GM15510 (cell line): ENCODE measurements around the gene RAC2.

ENCODE experiments used
- POLR2A ChIP-seq: IDR thresholded peaks from 3 replicates; pipeline ENCODE4 v1.6.1; 2011; ENCODE audit warnings: borderline replicate concordance; ENCODE audit not compliant: insufficient read length; ENCODE audit errors: extremely low read depth

RAC2 gene

DNA sequence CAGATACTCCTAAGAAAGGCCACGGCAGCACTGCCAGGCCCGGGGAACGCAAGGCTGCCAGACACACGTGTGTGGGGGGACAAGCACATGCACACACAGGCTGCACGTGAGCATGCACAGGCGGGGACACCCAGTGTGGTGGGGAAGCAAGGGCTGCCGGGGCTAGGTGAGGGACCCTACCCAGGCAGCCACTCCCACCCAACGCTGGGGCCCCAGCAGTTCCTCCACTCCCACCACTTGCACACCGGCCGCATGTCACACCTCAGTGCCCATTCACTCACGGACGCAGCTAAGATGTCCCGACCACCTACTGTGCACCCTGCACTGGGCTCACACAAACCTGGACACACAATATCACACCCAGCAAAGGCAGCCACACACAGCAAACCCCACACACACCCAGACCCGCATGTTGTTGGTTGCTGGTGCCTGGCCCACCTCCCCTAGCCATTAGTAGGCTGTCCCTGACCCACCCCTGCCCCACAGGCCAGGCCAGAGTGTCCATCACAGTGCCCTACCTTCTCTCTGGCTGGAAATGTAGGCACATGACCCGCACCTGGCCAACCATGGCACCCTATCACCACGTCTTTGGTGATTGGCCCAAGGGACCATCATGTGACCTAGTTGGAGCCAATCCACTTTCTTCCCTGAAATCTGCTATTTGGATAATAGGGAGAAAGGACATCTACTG, 40.6 kb downstream of the RAC2 start:
- TF ChIP-seq POLR2A = no peak

DNA sequence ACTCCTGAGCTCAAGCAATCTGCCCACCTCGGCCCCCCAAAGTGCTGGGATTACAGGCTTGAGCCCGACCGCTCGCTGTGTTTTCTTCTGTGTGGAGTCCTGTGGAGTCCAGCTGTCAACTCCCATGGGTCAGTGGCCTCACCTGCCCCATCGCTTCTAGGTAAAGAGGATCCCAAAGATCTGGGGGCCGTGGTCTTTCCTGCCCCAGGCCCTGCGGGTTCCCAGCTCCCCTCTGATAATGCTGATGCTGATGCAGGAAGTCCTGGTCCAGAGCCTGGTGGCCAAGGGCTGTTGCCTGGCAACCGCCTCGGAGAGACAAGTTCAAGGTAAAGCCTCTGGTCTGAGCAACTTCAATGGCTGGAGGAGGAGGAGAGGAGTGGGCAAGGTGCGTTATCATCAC, 41.4 kb downstream of the RAC2 start:
- TF ChIP-seq POLR2A = no peak

DNA sequence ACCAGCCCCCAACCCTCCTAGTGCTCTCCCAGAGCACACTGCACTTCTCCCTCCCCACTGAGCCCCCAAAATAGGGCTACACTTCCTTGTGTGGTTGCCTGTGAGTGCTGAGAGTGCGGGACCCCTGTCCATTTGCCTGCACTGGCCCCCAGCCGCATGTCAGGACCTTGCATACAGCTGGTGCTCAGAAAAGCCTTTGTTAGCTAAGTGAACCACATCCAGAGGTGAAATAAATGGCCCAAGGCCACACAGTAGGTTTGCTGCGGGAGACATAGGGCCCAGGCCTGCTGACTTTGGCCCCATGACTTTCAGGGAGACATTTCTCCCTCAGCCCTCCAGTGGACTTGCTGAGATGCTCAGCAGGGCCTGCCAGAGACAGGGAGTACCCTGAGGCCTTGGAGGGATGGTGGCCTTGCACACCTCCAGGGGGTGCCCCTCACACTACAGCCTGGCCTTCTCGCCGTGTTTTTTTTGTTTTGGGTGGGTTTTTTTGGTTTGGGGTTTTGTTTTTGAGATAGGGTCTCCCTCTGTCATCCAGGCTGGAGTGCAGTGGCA, 42.0 kb downstream of the RAC2 start:
- TF ChIP-seq POLR2A = no peak

DNA sequence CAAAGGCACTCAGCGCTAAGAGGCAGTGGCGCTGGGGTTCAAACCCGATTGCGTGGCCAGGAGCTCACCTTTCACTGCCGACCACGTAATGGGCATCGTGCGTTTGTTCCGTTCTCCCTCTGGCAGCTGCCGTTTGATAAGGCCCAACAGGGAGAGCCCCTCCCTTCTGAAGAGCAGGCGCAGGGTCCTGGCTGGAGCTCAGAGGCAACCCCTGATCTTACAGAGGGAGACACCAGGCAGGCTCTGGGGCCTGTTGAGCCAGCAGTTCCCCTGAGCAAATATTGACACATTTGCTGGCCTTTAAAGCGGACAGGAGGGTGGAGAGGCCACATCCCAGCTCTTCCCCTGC, 44.3 kb downstream of the RAC2 start:
- no peak for TF ChIP-seq POLR2A

DNA sequence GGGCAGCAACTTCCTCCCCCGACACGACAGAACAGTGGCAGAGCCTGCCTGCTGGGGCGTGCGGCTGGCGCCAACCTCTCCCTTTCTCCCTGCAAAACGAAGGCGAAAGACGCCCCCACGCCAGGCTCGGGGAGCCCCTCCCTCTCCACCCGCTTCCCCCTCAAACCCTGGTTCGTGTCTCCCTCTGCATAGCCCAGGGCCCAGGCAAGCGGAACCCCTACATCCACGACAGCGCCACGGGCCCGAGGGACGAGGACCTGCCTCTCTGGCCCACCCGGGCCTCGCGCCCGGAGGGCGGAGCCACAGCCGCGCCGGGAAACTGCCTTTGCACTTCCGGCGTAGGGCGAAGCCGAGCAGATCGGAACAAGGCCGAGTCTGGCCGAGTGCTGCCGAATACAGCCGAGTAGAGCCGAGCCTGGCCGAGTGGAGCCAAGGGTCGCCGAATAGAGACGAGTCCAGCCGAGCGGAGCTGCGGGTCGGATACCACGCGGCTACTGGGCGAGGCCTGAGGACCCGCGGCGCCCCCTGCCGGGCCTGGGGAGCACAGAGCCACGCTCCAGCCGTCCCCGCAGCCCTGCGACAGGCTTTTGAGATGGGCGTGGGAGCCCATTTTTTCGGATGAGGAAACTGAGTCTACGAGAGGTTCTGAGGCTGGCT, 44.8 kb downstream of the RAC2 start:
- peak; percentile 92 for TF ChIP-seq POLR2A

DNA sequence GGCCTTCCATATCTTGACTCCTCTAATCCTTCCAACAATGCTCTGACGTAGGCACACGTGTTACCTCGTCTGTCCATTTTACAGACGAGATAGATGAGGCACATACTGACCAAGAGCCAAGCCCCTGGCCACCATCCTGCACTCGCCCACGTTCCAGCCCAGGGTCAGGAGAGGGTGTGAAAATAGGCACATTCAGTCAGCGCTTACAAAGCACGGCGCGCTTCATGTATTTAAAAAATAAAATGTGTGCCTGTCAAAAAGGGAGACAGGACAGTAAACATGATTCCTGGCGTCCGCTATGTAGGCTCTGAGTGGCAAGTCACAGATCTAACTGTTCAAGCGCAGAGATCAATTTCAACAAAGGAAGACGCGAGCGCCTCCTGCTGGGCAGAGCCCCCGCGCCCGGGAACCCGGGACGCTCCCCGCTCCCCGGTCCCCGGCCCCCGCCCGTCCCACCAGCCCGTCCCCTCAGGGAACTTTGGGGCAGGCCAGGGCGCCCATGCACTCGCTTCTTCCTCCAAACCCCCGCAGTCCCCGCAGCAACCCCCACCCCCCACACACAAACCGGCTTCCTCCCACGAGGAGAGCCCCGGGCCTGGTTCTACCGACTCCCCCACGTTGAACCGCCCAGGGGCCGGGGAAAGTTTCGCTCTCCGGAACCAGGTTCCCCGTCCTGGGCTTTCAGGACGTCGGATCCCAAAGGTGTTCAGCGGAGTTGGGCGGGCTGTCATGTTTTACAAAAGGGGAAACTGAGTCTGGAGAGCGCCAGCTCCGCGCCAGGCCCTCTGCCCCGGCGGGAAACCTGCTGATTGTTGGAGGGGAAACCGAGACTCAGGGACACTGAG, 45.6 kb downstream of the RAC2 start:
- peak; percentile 16 for TF ChIP-seq POLR2A

DNA sequence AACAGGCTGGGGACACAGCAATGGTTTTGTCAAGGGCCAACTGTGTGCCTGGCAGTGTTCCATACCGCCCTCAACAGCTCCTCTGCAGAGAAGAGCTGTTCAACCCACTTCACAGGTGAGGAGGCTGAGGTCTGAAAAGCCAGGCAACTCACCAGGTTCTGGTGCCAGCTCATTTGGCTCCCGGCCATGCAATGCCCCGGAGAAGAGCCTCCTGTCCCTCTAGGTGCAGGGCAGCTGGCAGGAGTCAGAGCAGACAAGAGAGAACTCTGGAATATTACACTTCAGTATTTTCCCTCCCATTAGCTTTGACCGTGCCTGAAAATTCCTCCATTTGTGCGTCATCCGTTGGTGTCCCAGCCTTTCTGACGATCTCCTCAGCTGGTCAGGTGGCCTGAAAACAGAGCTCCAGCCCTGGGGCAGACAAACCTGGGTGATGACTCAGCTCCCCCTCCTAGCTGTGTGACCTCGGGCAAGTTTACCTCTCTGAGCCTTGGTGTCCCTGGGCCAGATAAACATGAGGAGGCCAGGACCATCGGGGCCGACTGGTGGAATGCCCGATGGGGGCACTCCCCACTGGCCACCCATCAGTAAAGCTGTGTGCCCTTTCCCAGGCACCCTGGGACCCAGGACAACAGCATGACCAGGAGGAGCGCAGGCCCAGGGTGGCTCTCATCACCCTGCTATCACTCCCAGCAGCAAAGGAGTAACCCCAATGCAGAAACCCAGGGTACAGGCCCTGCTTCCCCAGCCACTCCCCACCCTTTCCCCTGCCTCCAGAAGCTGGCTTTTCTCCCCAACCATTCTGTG, 46.4 kb downstream of the RAC2 start:
- TF ChIP-seq POLR2A = no peak

DNA sequence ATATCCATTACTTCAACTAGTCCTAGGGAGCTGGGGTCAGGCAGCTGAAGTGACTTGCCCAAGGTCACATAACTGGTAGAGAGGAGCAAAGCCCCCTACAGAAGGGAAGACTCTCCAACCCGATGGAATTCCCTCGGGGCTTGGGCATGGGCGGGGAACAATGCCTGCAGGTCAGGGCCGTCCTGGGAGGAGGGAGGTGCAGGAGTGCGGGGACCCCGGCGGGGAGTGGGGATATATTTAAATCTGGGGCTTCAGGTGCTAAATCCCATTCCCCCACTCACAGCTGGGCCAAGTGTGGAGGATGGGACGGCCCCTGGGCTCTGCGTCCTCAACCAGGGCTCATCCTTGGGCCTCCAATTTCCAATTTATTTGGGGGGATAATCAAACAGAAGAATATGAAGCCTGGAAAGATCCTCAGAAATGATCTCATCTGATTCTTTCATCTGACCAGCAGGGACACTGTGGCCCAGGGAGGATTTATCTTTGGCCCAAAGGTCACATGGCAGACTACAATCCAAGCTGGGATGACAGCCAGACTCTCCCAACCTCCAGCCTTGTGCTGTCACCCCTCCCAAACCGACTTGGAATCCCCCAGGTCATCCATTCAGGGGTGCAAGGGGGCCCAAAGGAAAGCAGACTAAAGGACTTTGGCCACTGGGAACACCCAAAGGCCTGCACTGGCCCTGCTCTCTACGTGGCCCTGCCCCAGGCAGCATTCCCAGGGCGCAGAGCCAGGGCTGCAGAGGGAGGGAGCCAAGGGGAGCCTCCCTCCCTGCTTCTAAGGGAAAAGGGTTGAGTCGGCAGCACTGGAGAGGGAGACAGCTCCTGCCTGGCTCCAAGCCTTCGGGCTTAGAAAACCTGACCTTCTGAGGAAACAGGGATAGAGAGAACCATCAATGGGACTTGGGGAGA, 47.3 kb downstream of the RAC2 start:
- TF ChIP-seq POLR2A = no peak

DNA sequence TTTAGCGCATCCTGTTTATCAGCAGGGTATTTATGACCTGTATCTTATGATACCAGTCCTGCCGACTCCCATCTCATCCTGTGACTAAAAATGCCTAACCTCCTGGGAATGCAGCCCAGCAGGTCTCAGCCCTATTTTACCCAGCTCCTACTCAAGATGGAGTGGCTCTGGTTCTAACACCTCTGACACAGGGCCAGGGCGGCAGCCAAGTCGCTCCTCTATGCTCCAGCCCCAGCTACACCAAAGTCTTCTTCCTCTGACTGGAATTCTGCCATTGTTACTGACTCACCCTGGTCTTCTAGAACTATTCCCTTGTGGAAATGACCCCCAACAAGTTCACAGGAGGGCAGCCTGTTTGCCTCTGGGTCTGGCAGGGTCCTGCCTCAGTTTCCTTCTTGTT, 48.1 kb downstream of the RAC2 start:
- no peak for TF ChIP-seq POLR2A

DNA sequence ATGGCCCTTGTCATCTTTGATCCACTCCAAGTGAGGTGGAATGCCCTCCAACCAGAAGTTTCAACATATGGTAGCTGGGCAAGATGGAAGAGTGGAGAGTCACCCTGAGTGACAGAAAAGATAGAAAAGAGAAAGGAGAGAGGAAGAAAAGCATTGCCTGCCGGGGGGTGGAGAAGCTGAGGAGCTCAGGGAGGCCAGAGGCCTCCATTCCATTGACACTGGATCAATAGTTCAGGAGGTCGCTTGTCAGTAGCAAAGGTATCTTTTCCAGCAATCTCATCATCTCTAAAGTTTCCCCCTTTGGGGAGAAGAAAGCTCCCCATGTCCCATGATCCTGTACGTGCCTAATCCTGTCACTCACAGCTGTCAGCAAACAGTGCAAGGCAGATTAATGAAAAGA, 49.3 kb downstream of the RAC2 start:
- no peak for TF ChIP-seq POLR2A

DNA sequence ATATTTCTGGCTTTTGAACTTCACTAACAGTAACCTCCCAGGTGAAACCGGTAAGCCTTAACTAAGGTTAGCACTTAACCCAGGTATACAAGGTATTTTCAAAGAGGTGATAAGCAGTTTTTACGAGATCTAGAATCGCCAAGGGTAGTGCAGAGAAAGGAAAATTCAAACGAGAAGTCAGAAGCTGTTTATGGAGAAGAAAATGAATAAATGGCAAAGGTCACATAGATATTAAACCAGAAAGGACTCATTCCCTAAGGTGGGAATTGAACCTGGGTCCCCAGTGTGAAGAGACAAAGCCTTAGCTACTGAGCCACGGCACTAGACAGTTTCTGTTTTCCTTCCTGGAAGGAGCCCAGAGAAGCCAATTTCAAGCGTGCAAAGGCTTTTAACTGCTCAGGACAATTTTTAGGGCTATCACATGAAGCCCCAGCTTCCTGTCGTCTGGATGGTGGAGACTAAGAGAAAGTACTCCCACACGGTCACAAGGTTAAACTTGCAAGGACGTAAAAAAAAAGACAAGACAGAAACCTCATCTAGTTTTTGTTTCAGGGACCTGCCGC, 50.4 kb downstream of the RAC2 start:
- no peak for TF ChIP-seq POLR2A

DNA sequence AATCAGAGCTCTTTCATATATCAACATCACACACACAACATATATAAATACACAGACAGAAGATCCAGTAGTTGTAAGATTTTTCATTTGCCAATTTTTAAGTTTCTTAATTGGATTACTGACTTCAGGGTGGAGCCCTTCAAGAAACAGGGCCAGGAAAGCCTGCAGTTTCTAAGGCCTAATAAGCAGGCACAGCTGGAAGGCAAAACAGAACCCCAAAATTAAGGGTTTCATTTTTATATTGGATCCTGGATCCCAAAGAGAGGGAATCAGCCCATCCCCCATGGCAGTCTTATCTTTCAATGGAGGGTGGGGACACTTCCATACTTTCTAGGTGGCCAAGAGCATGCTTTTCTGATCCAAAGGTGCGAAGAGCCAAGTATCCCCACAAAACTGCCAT, 51.3 kb downstream of the RAC2 start:
- no peak for TF ChIP-seq POLR2A

DNA sequence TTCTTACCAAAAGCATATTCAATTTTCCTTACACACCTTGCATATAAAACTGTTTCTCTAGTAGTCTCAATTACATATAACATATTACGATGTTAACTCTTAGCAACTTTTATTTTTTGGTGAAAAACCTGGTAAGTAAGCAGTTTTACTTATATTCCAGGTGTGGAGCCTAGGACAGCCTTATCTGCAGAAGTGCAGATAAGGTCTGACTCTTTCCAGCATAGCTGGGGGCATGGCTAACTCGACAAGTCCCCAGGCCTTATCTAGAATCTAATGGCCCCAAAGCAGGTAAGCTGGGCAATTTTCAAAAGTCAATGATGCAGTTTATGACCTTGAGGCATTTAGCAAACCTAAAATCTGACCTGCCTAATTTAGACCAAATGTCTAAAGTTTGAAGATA, 51.9 kb downstream of the RAC2 start:
- TF ChIP-seq POLR2A = no peak
